PC-3 (cell line): ENCODE results near the gene SLMAP. TPM values are rescaled to one million over a fixed set of nuclear protein-coding genes. Genes with fewer than 3 reads are reported as not detected.

Experiments
- ATAC-seq: fragments of 200-7000 bp; cut with Tn5 transposase; 2 replicates; pipeline ENCODE4 v1.9.1; 2020; ENCODE audit warnings: mild to moderate bottlenecking, moderate library complexity
- BruUV-seq: library from RNA; stranded (reverse); fragments of 400-500 nt; replicated peaks from 2 replicates; lab custom pipeline; 2021; lab: Mats Ljungman, UMichigan
- CTCF ChIA-PET: fragments of 300-600 bp; sonication (Branson Sonifier 250); formaldehyde crosslinking; loops from one replicate; lab custom pipeline; 2022; ENCODE audit warnings: antibody characterized with exemption; lab: Charles Lee
- POLR2A ChIA-PET: fragments of 300-600 bp; sonication (Branson Sonifier 250); formaldehyde crosslinking; loops from one replicate; lab custom pipeline; 2022; ENCODE audit warnings: antibody characterized with exemption; ENCODE audit not compliant: unreplicated experiment; lab: Charles Lee
- DNase-seq: peaks from one replicate; pipeline ENCODE4 v3.0.0-alpha.2; 2015
- H2AFZ ChIP-seq: fragments of 300-600 bp; sonication (generic); 2 replicates; pipeline ENCODE4 v1.6.0; 2016; ENCODE audit warnings: antibody characterized with exemption, low read length
- H3F3A ChIP-seq: fragments of 300-600 bp; sonication (generic); one replicate; pipeline ENCODE4 v1.6.0; 2017; ENCODE audit warnings: antibody characterized with exemption, low read length, control low read depth, mild to moderate bottlenecking; ENCODE audit not compliant: unreplicated experiment
- H3K27ac ChIP-seq: fragments of 300-600 bp; sonication (generic); 2 replicates; pipeline ENCODE4 v1.5.1; 2016; ENCODE audit warnings: mild to moderate bottlenecking, low read length
- H3K27me3 ChIP-seq: fragments of 300-600 bp; sonication (generic); 2 replicates; pipeline ENCODE4 v1.6.1; 2016; ENCODE audit warnings: low read length, mixed read lengths
- H3K36me3 ChIP-seq: fragments of 300-600 bp; sonication (generic); 2 replicates; pipeline ENCODE4 v1.6.1; 2016; ENCODE audit warnings: low read depth, mixed run types, low read length, mixed read lengths
- H3K4me1 ChIP-seq: fragments of 300-600 bp; sonication (generic); 2 replicates; pipeline ENCODE4 v1.5.1; 2016; ENCODE audit warnings: low read length; ENCODE audit not compliant: insufficient read depth
- H3K4me2 ChIP-seq: fragments of 300-600 bp; sonication (generic); 2 replicates; pipeline ENCODE4 v1.6.0; 2016; ENCODE audit warnings: low read length
- H3K4me3 ChIP-seq: fragments of 300-600 bp; sonication (generic); 2 replicates; pipeline ENCODE4 v1.5.1; 2016; ENCODE audit warnings: mild to moderate bottlenecking, low read length, mixed read lengths
- H3K79me2 ChIP-seq: fragments of 300-600 bp; sonication (generic); 2 replicates; pipeline ENCODE4 v1.6.1; 2017; ENCODE audit warnings: low read length, mixed read lengths
- H3K9ac ChIP-seq: fragments of 300-600 bp; sonication (generic); 2 replicates; pipeline ENCODE4 v1.6.0; 2016; ENCODE audit warnings: mild to moderate bottlenecking, low read length
- H3K9me2 ChIP-seq: fragments of 300-600 bp; sonication (generic); replicated peaks from 2 replicates; pipeline ENCODE4 v1.6.1; 2016; ENCODE audit warnings: mixed run types, low read length, mixed read lengths
- H3K9me3 ChIP-seq: fragments of 300-600 bp; sonication (generic); 2 replicates; pipeline ENCODE4 v1.6.1; 2016; ENCODE audit warnings: low read length, mixed read lengths
- H4K20me1 ChIP-seq: fragments of 300-600 bp; sonication (generic); 2 replicates; pipeline ENCODE4 v1.6.1; 2016; ENCODE audit warnings: low read length, mixed read lengths
- EZH2 ChIP-seq: fragments of 300-600 bp; sonication (generic); IDR thresholded peaks from one replicate; pipeline ENCODE4 v1.6.1; 2017; ENCODE audit warnings: antibody characterized with exemption, mild to moderate bottlenecking, low read length; ENCODE audit not compliant: unreplicated experiment
- EZH2phosphoT487 ChIP-seq: fragments of 300-600 bp; sonication (generic); IDR thresholded peaks from 2 replicates; pipeline ENCODE4 v1.6.1; 2018; ENCODE audit warnings: mild to moderate bottlenecking, antibody characterized with exemption, low read length, borderline replicate concordance
- intact Hi-C: fragments of 100-400 bp; cut with micrococcal nuclease; formaldehyde crosslinking; loops from 2 replicates; pipeline ENCODE4 v1.9.0; 2023
- total RNA-seq: library from RNA; depleted of rRNA; stranded (reverse); fragments of >200 nt; gene quantifications from 2 replicates; pipeline ENCODE4 v1.2.3, GENCODE V29; 2014
- TF ChIP-seq, protein P1 (sequence below): fragments of 300-600 bp; sonication (generic); conservative IDR thresholded peaks from 2 replicates; pipeline ENCODE4 v1.5.1; 2017; ENCODE audit warnings: antibody characterized with exemption, low read depth, mild to moderate bottlenecking, low read length

Gene SLMAP
- total RNA-seq, 1 experiment from 2014 or later, result 60.0 TPM

GRCh38 chr3:57893156-57893555 lies 137.0 kb downstream of the SLMAP start:
- Histone ChIP-seq H3K27ac (no peak overlapping the region), H3K4me1 (no peaks in the 10 kb centered on the region), H3K4me2 (no peak overlapping the region), H2AFZ (no peak overlapping the region), H3K36me3 (peaks cover 14% of the 10 kb centered on the region; the same call in 1 of the 2 replicates), H3K9me2 (no peaks in the 10 kb centered on the region), H3K4me3 (no peak overlapping the region), H3K9ac (no peak overlapping the region), H3K79me2 (no peaks in the 10 kb centered on the region), H3K9me3 (no peaks in the 10 kb centered on the region), H4K20me1 (no peaks in the 10 kb centered on the region), H3F3A (peaks cover 7% of the 10 kb centered on the region), H3K27me3 (no peaks in the 10 kb centered on the region)
- POLR2A ChIA-PET, result no interaction called here
- no peak for TF ChIP-seq EZH2phosphoT487
- TF ChIP-seq EZH2, result no peak
- TF ChIP-seq, protein P1, sequence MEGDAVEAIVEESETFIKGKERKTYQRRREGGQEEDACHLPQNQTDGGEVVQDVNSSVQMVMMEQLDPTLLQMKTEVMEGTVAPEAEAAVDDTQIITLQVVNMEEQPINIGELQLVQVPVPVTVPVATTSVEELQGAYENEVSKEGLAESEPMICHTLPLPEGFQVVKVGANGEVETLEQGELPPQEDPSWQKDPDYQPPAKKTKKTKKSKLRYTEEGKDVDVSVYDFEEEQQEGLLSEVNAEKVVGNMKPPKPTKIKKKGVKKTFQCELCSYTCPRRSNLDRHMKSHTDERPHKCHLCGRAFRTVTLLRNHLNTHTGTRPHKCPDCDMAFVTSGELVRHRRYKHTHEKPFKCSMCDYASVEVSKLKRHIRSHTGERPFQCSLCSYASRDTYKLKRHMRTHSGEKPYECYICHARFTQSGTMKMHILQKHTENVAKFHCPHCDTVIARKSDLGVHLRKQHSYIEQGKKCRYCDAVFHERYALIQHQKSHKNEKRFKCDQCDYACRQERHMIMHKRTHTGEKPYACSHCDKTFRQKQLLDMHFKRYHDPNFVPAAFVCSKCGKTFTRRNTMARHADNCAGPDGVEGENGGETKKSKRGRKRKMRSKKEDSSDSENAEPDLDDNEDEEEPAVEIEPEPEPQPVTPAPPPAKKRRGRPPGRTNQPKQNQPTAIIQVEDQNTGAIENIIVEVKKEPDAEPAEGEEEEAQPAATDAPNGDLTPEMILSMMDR, result no peak
- intact Hi-C loops, result no loop called here
- no peak for ATAC-seq
- CTCF ChIA-PET, result no interaction called here
- DNase-seq, result no peak
- no TSS peak for BruUV-seq

GRCh38 chr3:57893668-57894067 lies 137.6 kb downstream of the SLMAP start:
- TF ChIP-seq EZH2phosphoT487 (no peak), EZH2 (no peak)
- TF ChIP-seq, protein P1, result no peak

DNA sequence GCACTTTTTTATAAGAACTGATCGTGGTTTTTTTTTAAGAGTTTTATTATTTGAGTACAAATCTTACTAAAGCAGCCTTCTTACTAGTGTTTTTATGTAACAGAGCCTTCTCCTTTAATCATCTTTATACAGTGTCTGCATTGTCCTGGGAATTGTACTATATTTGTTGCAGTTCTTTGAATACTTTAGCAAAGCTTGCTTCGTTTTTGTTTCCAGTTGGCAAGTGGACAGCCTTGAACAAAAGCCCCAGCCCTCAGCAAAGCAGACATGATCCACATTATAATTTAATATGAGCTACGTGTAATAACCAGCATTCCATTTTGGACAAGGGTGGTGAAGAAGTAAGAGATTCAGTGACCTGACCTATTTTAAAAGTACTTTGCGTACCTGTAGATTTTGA lies 139.9 kb downstream of the SLMAP start:
- H3K4me3 ChIP-seq, result no peak overlapping the region
- H2AFZ ChIP-seq, result no peak overlapping the region
- no peaks in the 10 kb centered on the region; the same call in 1 of the 2 replicates for H4K20me1 ChIP-seq
- H3K27ac ChIP-seq, result no peak overlapping the region
- no peaks in the 10 kb centered on the region for H3K4me1 ChIP-seq
- no peak overlapping the region for H3K4me2 ChIP-seq
- peaks cover 22% of the 10 kb centered on the region; the same call in 1 of the 2 replicates for H3K36me3 ChIP-seq
- ChIA-PET CTCF (no interaction called here), POLR2A (no interaction called here)
- no peak overlapping the region for H3K9ac ChIP-seq
- intact Hi-C loops, result no loop called here
- no peaks in the 10 kb centered on the region for H3K27me3 ChIP-seq
- ATAC-seq, result no peak
- no peaks in the 10 kb centered on the region for H3K79me2 ChIP-seq
- no peaks in the 10 kb centered on the region for H3K9me2 ChIP-seq
- no peaks in the 10 kb centered on the region for H3K9me3 ChIP-seq
- no TSS peak for BruUV-seq
- DNase-seq, result no peak
- TF ChIP-seq, protein P1, result no peak
- no peak for TF ChIP-seq EZH2
- TF ChIP-seq EZH2phosphoT487, result no peak
- H3F3A ChIP-seq, result no peaks in the 10 kb centered on the region

More at GRCh38 chr3:57893668-57894067, 137.6 kb downstream of the SLMAP start:
- H3K9me3 ChIP-seq, result no peaks in the 10 kb centered on the region
- intact Hi-C loops, result no loop called here
- POLR2A ChIA-PET, result no interaction called here
- H3K9ac ChIP-seq, result no peak overlapping the region
- no peaks in the 10 kb centered on the region for H3K4me1 ChIP-seq
- DNase-seq, result no peak
- H3K27ac ChIP-seq, result no peak overlapping the region
- H3K4me2 ChIP-seq, result no peak overlapping the region
- peaks cover 7% of the 10 kb centered on the region for H3F3A ChIP-seq
- no peaks in the 10 kb centered on the region for H3K27me3 ChIP-seq
- H2AFZ ChIP-seq, result no peak overlapping the region
- no TSS peak for BruUV-seq
- no peak for ATAC-seq
- peaks cover 16% of the 10 kb centered on the region; the same call in 1 of the 2 replicates for H3K36me3 ChIP-seq
- no peaks in the 10 kb centered on the region for H4K20me1 ChIP-seq
- no peaks in the 10 kb centered on the region for H3K9me2 ChIP-seq
- CTCF ChIA-PET, result no interaction called here
- no peak overlapping the region for H3K4me3 ChIP-seq
- H3K79me2 ChIP-seq, result no peaks in the 10 kb centered on the region
